ENCODE measurements around the gene SLC25A21. TPM values are rescaled to one million over a fixed set of nuclear protein-coding genes. Genes with fewer than 3 reads are reported as not detected.
"Not testable (repeated sequence)": the region's sequence is repeated elsewhere in the genome, so short reads cannot be mapped to it uniquely, and the experiment has no call there.

The SLC25A21 gene
- total and polyA plus RNA-seq, 10 donors = 0.06 to 1.1 (median 0.22) TPM; not detected in 2

GRCh38 chr14:36818794-36819384 is 353.5 kb downstream of the SLC25A21 start:
- TF ChIP-seq POLR2A (IDR thresholded peaks at IDR 0.05) (no peak), POLR2AphosphoS5 (IDR thresholded peaks at IDR 0.05) (no peak), CTCF (IDR thresholded peaks at IDR 0.05 in 8 of 11, conservative IDR thresholded peaks at IDR 0.05 in 3 of 11) (no peak)
- Histone ChIP-seq H3K9me3 (no peaks in the 10 kb centered on the region), H3K4me1 (no peaks in the 10 kb centered on the region), H3K27ac (no peak overlapping the region), H3K4me3 (no peak overlapping the region), H3K27me3 (replicated peaks in 1 of 7) (no peaks in the 10 kb centered on the region), H3K36me3 (no peaks in the 10 kb centered on the region)
- no peak for DNase-seq
- WGBS, 5 donors = 11 to 30% (median 23%) methylated on average over 2 of the region's 2 CpGs
- intact Hi-C loops (cut with DNase I; ENCODE audit: low total_unique reads) = no loop called here

- Histone ChIP-seq H3K9me3 (no peaks in the 10 kb centered on the region), H3K27me3 (replicated peaks in 1 of 7) (no peaks in the 10 kb centered on the region), H3K4me1 (no peaks in the 10 kb centered on the region), H3K4me3 (no peak overlapping the region), H3K36me3 (no peaks in the 10 kb centered on the region), H3K27ac (no peak overlapping the region)
- TF ChIP-seq CTCF (IDR thresholded peaks at IDR 0.05 in 8 of 11, conservative IDR thresholded peaks at IDR 0.05 in 3 of 11) (no peak), POLR2AphosphoS5 (IDR thresholded peaks at IDR 0.05) (no peak), POLR2A (IDR thresholded peaks at IDR 0.05) (no peak)
- 38 to 87% (median 67%) methylated on average over 2 of the region's 2 CpGs for WGBS, 5 donors
- DNase-seq = no peak
- intact Hi-C loops (cut with DNase I; ENCODE audit: low total_unique reads) = no loop called here
Observed at GRCh38 chr14:36818246-36818645, 354.2 kb downstream of the SLC25A21 start.

- no peak for DNase-seq
- intact Hi-C loops (cut with DNase I; ENCODE audit: low total_unique reads) = no loop called here
- no peaks in the 10 kb centered on the region for H3K27me3 ChIP-seq (replicated peaks in 1 of 7)
- no peak overlapping the region for H3K4me3 ChIP-seq
- H3K27ac ChIP-seq = no peak overlapping the region
- no peaks in the 10 kb centered on the region for H3K9me3 ChIP-seq
- no peaks in the 10 kb centered on the region for H3K4me1 ChIP-seq
- WGBS, 5 donors = 79 to 91% (median 84%) methylated on average over 9 of the region's 9 CpGs
- no peaks in the 10 kb centered on the region for H3K36me3 ChIP-seq
- no peak for TF ChIP-seq POLR2A (IDR thresholded peaks at IDR 0.05)
- no peak for TF ChIP-seq CTCF (IDR thresholded peaks at IDR 0.05 in 8 of 11, conservative IDR thresholded peaks at IDR 0.05 in 3 of 11)
- TF ChIP-seq POLR2AphosphoS5 (IDR thresholded peaks at IDR 0.05) = no peak
Observed at GRCh38 chr14:36817071-36817930, 355.1 kb downstream of the SLC25A21 start.

GRCh38 chr14:36816481-36816880 is 355.9 kb downstream of the SLC25A21 start:
- TF ChIP-seq POLR2A (IDR thresholded peaks at IDR 0.05) (no peak), CTCF (IDR thresholded peaks at IDR 0.05 in 8 of 11, conservative IDR thresholded peaks at IDR 0.05 in 3 of 11) (no peak), POLR2AphosphoS5 (IDR thresholded peaks at IDR 0.05) (no peak)
- Histone ChIP-seq H3K36me3 (no peaks in the 10 kb centered on the region), H3K9me3 (no peaks in the 10 kb centered on the region), H3K27me3 (replicated peaks in 1 of 7) (no peaks in the 10 kb centered on the region), H3K4me1 (no peaks in the 10 kb centered on the region), H3K4me3 (no peak overlapping the region), H3K27ac (no peak overlapping the region)
- 67 to 87% (median 82%) methylated on average over 5 of the region's 5 CpGs for WGBS, 5 donors
- intact Hi-C loops (cut with DNase I; ENCODE audit: low total_unique reads) = no loop called here
- DNase-seq = no peak

GRCh38 chr14:36814783-36815182 is 357.6 kb downstream of the SLC25A21 start:
- H3K4me3 ChIP-seq; intact Hi-C loops (cut with DNase I; ENCODE audit: low total_unique reads); H3K27me3 ChIP-seq (replicated peaks in 1 of 7); H3K4me1 ChIP-seq; H3K36me3 ChIP-seq; DNase-seq; H3K27ac ChIP-seq; H3K9me3 ChIP-seq: not testable (repeated sequence)
- 83 to 92% (median 89%) methylated on average over 5 of the region's 5 CpGs for WGBS, 5 donors
